ENCODE measurements around the gene ENDOV.

ENDOV gene

DNA sequence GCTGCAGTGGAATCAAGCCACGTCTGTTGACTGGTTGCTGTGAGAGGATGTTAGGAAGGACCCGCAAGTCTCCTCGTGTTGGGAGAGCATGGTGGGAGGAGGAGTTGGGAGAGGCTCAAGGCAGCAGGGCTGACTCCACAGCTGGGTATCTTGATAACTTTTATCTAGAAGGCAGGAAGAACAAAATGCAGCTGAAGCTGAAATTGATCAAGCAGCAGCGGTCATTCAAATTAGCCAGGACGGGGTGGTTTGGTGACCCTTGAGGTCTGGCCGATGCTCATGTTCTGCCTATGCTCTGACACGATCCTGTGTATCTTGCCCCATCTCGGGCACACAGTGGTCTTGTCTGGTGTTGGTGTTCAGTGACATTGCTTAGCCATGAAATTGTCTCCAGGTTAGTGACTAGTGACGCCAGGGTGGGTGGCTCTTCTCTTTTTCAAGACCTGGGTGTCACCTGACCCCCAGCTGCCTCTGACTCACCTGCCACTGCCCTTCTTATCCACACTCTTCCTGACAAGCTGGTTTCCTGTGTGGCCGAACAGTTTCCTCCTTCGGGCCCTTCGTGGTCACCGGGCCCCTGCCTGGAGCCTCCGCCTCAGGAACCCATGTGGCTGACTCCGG is 42.4 kb downstream of the ENDOV start:
- no peak for TF ChIP-seq CTCF (IDR thresholded peaks at IDR 0.05; ENCODE audit: low read depth, low read length)
- H3K4me3 ChIP-seq (ENCODE audit: low read depth, low read length) = no peak overlapping the region

- H3K4me3 ChIP-seq (ENCODE audit: low read depth, low read length) = no peak overlapping the region
Observed at GRCh38 chr17:80458016-80458415, 43.0 kb downstream of the ENDOV start.

GRCh38 chr17:80459234-80459633 is 44.3 kb downstream of the ENDOV start:
- H3K4me3 ChIP-seq (ENCODE audit: low read depth, low read length) = no peak overlapping the region
- TF ChIP-seq CTCF (IDR thresholded peaks at IDR 0.05; ENCODE audit: low read depth, low read length) = no peak

More at GRCh38 chr17:80458016-80458415, 43.0 kb downstream of the ENDOV start:
- no peak for TF ChIP-seq CTCF (IDR thresholded peaks at IDR 0.05; ENCODE audit: low read depth, low read length)

DNA sequence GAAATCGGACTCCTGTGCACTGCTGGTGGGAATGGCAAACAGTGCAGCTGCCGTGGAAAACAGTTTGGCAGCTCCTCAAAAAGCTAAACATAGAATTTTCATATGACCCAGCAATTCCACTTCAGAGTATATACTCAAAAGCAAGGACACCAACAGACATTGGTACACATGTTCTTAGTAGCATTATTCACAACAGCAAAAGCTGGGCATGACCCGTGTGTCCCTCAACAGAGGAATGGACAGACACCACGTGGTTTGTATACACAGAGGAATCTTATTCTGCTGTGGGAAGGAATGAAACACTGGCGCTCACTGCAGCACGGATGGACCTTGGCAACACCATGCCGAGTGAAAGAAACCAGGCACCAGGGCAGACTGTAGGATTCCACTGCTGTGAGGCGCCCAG is 45.5 kb downstream of the ENDOV start:
- no peak overlapping the region for H3K4me3 ChIP-seq (ENCODE audit: low read depth, low read length)
- no peak for TF ChIP-seq CTCF (IDR thresholded peaks at IDR 0.05; ENCODE audit: low read depth, low read length)

DNA sequence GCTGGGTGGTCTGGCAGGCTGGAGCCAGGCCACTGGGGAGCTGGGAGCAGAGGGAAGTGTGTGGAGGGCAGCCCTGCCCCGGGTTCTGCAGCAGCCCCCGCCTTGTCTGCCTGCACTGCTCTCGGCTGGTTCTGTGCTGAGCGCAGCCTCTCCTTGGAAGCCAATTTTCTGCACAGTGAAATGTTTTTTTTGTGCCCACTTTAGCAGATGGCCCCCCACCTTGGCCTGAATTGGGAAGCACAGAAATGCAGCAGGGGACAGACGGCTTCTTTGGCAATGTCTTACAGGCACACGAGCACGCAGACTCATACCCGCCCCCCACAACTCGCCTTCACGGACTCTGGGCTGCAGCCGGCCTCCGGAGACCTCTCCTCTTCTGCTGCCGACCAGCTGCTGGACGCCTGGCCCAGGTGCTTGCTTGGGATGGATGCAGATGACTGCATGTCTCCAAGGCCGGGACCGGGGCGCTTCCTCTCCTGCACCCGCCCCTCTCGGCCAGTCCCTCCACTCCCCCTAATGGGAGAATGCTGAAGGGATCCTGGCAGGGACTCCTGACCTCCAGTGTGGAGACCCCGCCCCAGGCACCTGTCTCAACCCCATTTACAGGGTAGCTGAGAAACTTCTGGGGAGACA is 46.7 kb downstream of the ENDOV start:
- no peak overlapping the region for H3K4me3 ChIP-seq (ENCODE audit: low read depth, low read length)
- no peak for TF ChIP-seq CTCF (IDR thresholded peaks at IDR 0.05; ENCODE audit: low read depth, low read length)

- no peak overlapping the region for H3K4me3 ChIP-seq (ENCODE audit: low read depth, low read length)
- TF ChIP-seq CTCF (IDR thresholded peaks at IDR 0.05; ENCODE audit: low read depth, low read length) = no peak
Observed at GRCh38 chr17:80463784-80464400, 48.9 kb downstream of the ENDOV start.

DNA sequence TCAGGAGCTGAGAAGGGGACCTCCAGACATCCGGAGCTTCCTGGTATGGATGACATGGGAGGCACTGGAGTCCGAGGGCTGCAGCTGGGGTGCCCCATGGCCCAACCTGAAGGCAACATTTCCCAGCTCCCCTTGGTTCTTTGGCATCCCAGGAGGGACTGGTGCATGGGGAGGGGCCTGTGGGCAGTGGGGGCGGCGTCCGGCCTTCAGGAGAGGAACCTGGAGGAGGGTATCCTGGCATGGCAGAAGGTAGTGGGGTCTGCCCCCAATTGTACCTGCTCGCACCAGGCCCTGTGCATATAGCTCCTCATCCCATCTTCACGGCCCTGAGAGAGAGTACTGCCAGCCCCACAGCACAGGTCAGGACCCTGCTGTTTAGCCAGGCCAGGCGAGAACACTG is 49.5 kb downstream of the ENDOV start:
- no peak for TF ChIP-seq CTCF (IDR thresholded peaks at IDR 0.05; ENCODE audit: low read depth, low read length)
- no peak overlapping the region for H3K4me3 ChIP-seq (ENCODE audit: low read depth, low read length)

Data from WI38 (cell line).